A673 (cell line): Measurements from ENCODE around the gene PIN1.

Source experiments
- EZH2 ChIP-seq: fragments of 200-600 bp; sonication (generic); IDR thresholded peaks from 2 replicates; pipeline ENCODE4 v1.6.1; 2017; ENCODE audit warnings: borderline replicate concordance, low read depth, mild to moderate bottlenecking, mixed read lengths, antibody characterized with exemption, low read length; ENCODE audit not compliant: poor library complexity, severe bottlenecking
- TF ChIP-seq, protein P1 (sequence below): fragments of 300-800, 200-600 bp; sonication (generic); conservative IDR thresholded peaks from 2 replicates; pipeline ENCODE4 v1.5.1; 2017; ENCODE audit warnings: low read depth, mild to moderate bottlenecking, antibody characterized with exemption, low read length, moderate library complexity, mixed read lengths

DNA sequence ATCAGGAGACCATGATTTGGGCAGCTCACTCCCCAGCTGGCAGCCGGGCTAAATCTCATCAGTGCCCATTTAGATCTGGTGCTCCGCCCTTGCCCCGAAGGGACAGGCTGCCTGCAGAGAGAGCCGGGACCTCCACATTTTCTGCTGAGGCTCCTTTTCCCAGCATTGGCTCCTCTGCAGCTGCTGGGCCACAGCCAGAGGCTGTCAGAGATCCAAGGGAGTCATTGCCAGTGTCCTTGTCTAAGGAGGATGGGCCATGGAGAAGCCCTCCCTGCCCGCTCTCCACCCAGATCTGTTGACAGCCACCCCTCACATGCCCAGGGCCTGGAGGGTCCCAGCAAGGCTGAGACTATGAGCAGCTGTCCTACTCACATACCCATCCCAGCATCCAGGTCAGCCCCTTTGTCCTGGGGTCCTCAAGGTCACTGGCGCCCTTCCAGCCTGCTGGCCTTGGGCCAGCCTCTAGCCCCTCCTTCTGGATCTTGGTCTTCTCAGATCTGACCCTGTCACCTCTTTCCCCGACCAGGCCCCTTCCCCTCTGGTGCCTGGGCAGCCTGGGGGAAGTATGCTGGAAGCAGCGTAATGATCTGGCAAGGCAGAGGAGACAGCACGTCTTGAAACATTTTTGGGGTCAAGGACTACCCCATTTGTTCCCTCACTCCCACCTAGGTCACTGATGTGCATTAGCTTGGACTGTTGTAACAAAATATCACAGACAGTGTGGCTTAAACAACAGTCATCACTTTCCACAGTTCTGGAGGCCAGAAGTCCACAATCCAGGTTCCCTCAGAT, 7.9 kb downstream of the PIN1 start:
- TF ChIP-seq, protein P1, sequence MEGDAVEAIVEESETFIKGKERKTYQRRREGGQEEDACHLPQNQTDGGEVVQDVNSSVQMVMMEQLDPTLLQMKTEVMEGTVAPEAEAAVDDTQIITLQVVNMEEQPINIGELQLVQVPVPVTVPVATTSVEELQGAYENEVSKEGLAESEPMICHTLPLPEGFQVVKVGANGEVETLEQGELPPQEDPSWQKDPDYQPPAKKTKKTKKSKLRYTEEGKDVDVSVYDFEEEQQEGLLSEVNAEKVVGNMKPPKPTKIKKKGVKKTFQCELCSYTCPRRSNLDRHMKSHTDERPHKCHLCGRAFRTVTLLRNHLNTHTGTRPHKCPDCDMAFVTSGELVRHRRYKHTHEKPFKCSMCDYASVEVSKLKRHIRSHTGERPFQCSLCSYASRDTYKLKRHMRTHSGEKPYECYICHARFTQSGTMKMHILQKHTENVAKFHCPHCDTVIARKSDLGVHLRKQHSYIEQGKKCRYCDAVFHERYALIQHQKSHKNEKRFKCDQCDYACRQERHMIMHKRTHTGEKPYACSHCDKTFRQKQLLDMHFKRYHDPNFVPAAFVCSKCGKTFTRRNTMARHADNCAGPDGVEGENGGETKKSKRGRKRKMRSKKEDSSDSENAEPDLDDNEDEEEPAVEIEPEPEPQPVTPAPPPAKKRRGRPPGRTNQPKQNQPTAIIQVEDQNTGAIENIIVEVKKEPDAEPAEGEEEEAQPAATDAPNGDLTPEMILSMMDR = no peak
- TF ChIP-seq EZH2 = no peak
